ENCODE results near the gene KCNH2. TPM values are rescaled to one million over a fixed set of nuclear protein-coding genes. Genes with fewer than 3 reads are reported as not detected.

Gene KCNH2
- total and polyA plus RNA-seq, 2 experiments from 2014 or later = 2.6 to 14.7 TPM

GRCh38 chr7:150954201-150954985, 23.7 kb downstream of the KCNH2 start:
- Histone ChIP-seq H3K4me2 (no peak overlapping the region), H3K27ac (ENCODE audit: low read depth) (no peak overlapping the region), H3K4me1 (ENCODE audit: insufficient read depth) (peaks cover 9% of the 10 kb centered on the region), H2AFZ (no peak overlapping the region), H3F3A (replicated peaks; ENCODE audit: low read depth) (no peaks in the 10 kb centered on the region), H3K4me3 (no peak overlapping the region), H4K20me1 (replicated peaks; ENCODE audit: insufficient read depth) (no peaks in the 10 kb centered on the region), H3K9me2 (ENCODE audit: insufficient read depth) (no peaks in the 10 kb centered on the region), H3K79me2 (replicated peaks; ENCODE audit: insufficient read depth) (no peaks in the 10 kb centered on the region), H3K36me3 (ENCODE audit: insufficient read depth) (no peaks in the 10 kb centered on the region), H3K27me3 (ENCODE audit: insufficient read depth) (peaks cover 31% of the 10 kb centered on the region)
- DNase-seq (ENCODE audit: low spot score) = no peak
- TF ChIP-seq ZNF331 (CRISPR knock-in tag; IDR thresholded peaks at IDR 0.05; ENCODE audit: low read depth) (no peak), ZNF462 (CRISPR knock-in tag; IDR thresholded peaks at IDR 0.05) (no peak), REST (IDR thresholded peaks at IDR 0.05; ENCODE audit: unreplicated experiment) (no peak), ETS1 (IDR thresholded peaks at IDR 0.05) (no peak), EZH2phosphoT487 (IDR thresholded peaks at IDR 0.05; ENCODE audit: unreplicated experiment) (no peak), CREB1 (CRISPR knock-in tag; IDR thresholded peaks at IDR 0.05; ENCODE audit: low read depth) (no peak), STAT1 (IDR thresholded peaks at IDR 0.05; ENCODE audit: unreplicated experiment) (no peak), NANOG (IDR thresholded peaks at IDR 0.05; ENCODE audit: borderline replicate concordance) (no peak)
- no peak overlapping the region for H3K27ac Mint-ChIP-seq
- H3K36me3 Mint-ChIP-seq (ENCODE audit: low read depth) = no peaks in the 10 kb centered on the region
- peaks cover 15% of the 10 kb centered on the region for H3K27me3 Mint-ChIP-seq (ENCODE audit: insufficient read depth, low read depth, poor library complexity)
- no peaks in the 10 kb centered on the region for H3K9me3 Mint-ChIP-seq
- no peak for ATAC-seq
- peaks cover 19% of the 10 kb centered on the region for H3K4me1 Mint-ChIP-seq
- H3K4me3 Mint-ChIP-seq = no peak overlapping the region

Measured in GM23338 (cell line).